H1 (cell line): Measurements from ENCODE around the gene NEDD8. TPM values are rescaled to one million over a fixed set of nuclear protein-coding genes. Genes with fewer than 3 reads are reported as not detected.

Experiments
- CTCF ChIA-PET: fragments of 300-600 bp; sonication (Branson Sonifier 250); formaldehyde crosslinking; loops from one replicate; lab custom pipeline; 2021; ENCODE audit not compliant: partially characterized antibody; lab: Charles Lee
- POLR2A ChIA-PET: fragments of 300-600 bp; sonication (Branson Sonifier 250); formaldehyde crosslinking; loops from one replicate; lab custom pipeline; 2021; ENCODE audit warnings: inconsistent platforms; ENCODE audit not compliant: partially characterized antibody; lab: Charles Lee
- DNase-seq, 2 experiments: peaks; one replicate each; pipeline versions ENCODE4 v3.0.0 to v3.0.0-alpha.2; 2010 to 2022; ENCODE audit warnings: low spot score in 2 of 2, low read depth in 1 of 2, mixed read lengths in 1 of 2
- FAIRE-seq: peaks from 2 replicates; lab custom pipeline; 2011; peaks lifted over from hg19 to GRCh38; lab: Jason Lieb, UNC
- H2AFZ ChIP-seq: 2 replicates; pipeline ENCODE4 v1.8.1; 2012; ENCODE audit warnings: low read length, inconsistent platforms
- H2AK5ac ChIP-seq: 2 replicates; pipeline ENCODE4 v1.6.1; 2013; ENCODE audit warnings: low read depth, low read length
- H2BK120ac ChIP-seq: replicated peaks from 2 replicates; pipeline ENCODE3; 2013; ENCODE audit warnings: low read depth, low read length, inconsistent platforms
- H2BK12ac ChIP-seq: 2 replicates; pipeline ENCODE4 v1.6.1; 2013; ENCODE audit warnings: low read depth, low read length
- H2BK15ac ChIP-seq: 2 replicates; pipeline ENCODE4 v1.6.1; 2013; ENCODE audit warnings: low read length
- H2BK20ac ChIP-seq: 2 replicates; pipeline ENCODE4 v1.6.1; 2013; ENCODE audit warnings: low read length
- H2BK5ac ChIP-seq: 2 replicates; pipeline ENCODE4 v1.6.1; 2013; ENCODE audit warnings: low read depth, low read length
- H3K14ac ChIP-seq: 2 replicates; pipeline ENCODE4 v1.6.1; 2013; ENCODE audit warnings: inconsistent platforms; ENCODE audit not compliant: insufficient read length
- H3K18ac ChIP-seq: 2 replicates; pipeline ENCODE4 v1.6.1; 2013; ENCODE audit warnings: low read length; ENCODE audit errors: extremely low read depth
- H3K23ac ChIP-seq: 2 replicates; pipeline ENCODE4 v1.6.1; 2013; ENCODE audit warnings: inconsistent platforms; ENCODE audit not compliant: insufficient read length
- H3K23me2 ChIP-seq: 2 replicates; pipeline ENCODE4 v1.6.1; 2013; ENCODE audit warnings: low read depth, low read length
- H3K27ac ChIP-seq: 2 replicates; pipeline ENCODE4 v1.6.1; 2011; ENCODE audit warnings: low read depth, low read length, inconsistent platforms
- H3K27me3 ChIP-seq, 4 experiments: replicated peaks in 1 of 4; 1 replicate in 1 of 4; 2 replicates in 3 of 4; pipeline versions ENCODE4 v1.6.1 to v1.8.1; 2011 to 2013; ENCODE audit warnings: low read length in 3 of 4, mild to moderate bottlenecking in 3 of 4, inconsistent platforms in 2 of 4, mixed read lengths in 2 of 4, moderate library complexity in 1 of 4; ENCODE audit not compliant: control insufficient read depth in 3 of 4, insufficient read depth in 3 of 4; ENCODE audit errors: extremely low read depth in 1 of 4
- H3K36me3 ChIP-seq, 4 experiments: 2 replicates each; pipeline versions ENCODE4 v1.6.1 to v1.8.1; 2011 to 2013; ENCODE audit warnings: mild to moderate bottlenecking in 4 of 4, low read length in 3 of 4, moderate library complexity in 2 of 4, control low read depth in 1 of 4, inconsistent platforms in 1 of 4; ENCODE audit not compliant: insufficient read depth in 4 of 4, control insufficient read depth in 2 of 4
- H3K4ac ChIP-seq: replicated peaks from 2 replicates; pipeline ENCODE3; 2013; ENCODE audit warnings: low read length, low read depth, mixed read lengths, inconsistent platforms; ENCODE audit not compliant: insufficient read length
- H3K4me1 ChIP-seq, 4 experiments: replicated peaks in 1 of 4; 1 replicate in 1 of 4; 2 replicates in 3 of 4; pipeline versions ENCODE4 v1.6.1 to v1.8.1; 2011 to 2013; ENCODE audit warnings: low read length in 3 of 4, inconsistent platforms in 2 of 4, mixed read lengths in 1 of 4; ENCODE audit not compliant: insufficient read depth in 4 of 4, control insufficient read depth in 3 of 4
- H3K4me2 ChIP-seq, 2 experiments: 2 replicates each; pipeline versions ENCODE4 v1.6.1 to v1.8.1; 2011 to 2013; ENCODE audit warnings: low read depth in 2 of 2, low read length in 2 of 2, control low read depth in 1 of 2, inconsistent platforms in 1 of 2, mild to moderate bottlenecking in 1 of 2; ENCODE audit not compliant: insufficient read depth in 1 of 2
- H3K4me3 ChIP-seq, 4 experiments: fragments of 200-600, 300-600 bp in 1 of 4; sonication (generic), shearing (Covaris generic), sonication (Bioruptor Twin) in 1 of 4; 2 replicates each; pipeline versions ENCODE4 v1.5.1 to v1.8.1; 2011 to 2016; ENCODE audit warnings: low read length in 4 of 4, low read depth in 3 of 4, control low read depth in 2 of 4, inconsistent platforms in 2 of 4, mild to moderate bottlenecking in 2 of 4, mixed read lengths in 1 of 4, moderate library complexity in 1 of 4; ENCODE audit not compliant: insufficient read depth in 2 of 4; ENCODE audit errors: extremely low read depth in 1 of 4
- H3K56ac ChIP-seq: replicated peaks from 2 replicates; pipeline ENCODE3; 2013; ENCODE audit warnings: low read depth, mild to moderate bottlenecking, mixed read lengths, low read length, inconsistent platforms; ENCODE audit not compliant: insufficient read length
- H3K79me1 ChIP-seq: 2 replicates; pipeline ENCODE4 v1.6.1; 2013; ENCODE audit warnings: low read depth, low read length, control low read depth
- H3K79me2 ChIP-seq, 2 experiments: 2 replicates each; pipeline versions ENCODE4 v1.6.1 to v1.8.1; 2012 to 2013; ENCODE audit warnings: low read length in 2 of 2, mild to moderate bottlenecking in 2 of 2, inconsistent platforms in 1 of 2; ENCODE audit not compliant: insufficient read depth in 2 of 2, control insufficient read depth in 1 of 2
- H3K9ac ChIP-seq, 4 experiments: replicated peaks in 1 of 4; 1 replicate in 1 of 4; 2 replicates in 3 of 4; pipeline versions ENCODE4 v1.6.1 to v1.8.1; 2011 to 2013; ENCODE audit warnings: low read depth in 3 of 4, low read length in 3 of 4, control low read depth in 2 of 4, mild to moderate bottlenecking in 2 of 4, moderate library complexity in 2 of 4, inconsistent platforms in 1 of 4; ENCODE audit errors: extremely low read depth in 1 of 4
- H3K9me3 ChIP-seq, 2 experiments: 2 replicates each; pipeline versions ENCODE4 v1.6.1 to v1.8.1; 2012 to 2013; ENCODE audit warnings: mild to moderate bottlenecking in 2 of 2, moderate library complexity in 2 of 2, control low read depth in 1 of 2, inconsistent platforms in 1 of 2, low read depth in 1 of 2, low read length in 1 of 2, mixed read lengths in 1 of 2; ENCODE audit not compliant: insufficient read depth in 2 of 2
- H4K20me1 ChIP-seq, 2 experiments: replicated peaks in 1 of 2; 2 replicates each; pipeline versions ENCODE3 to v1.8.1; 2011 to 2013; ENCODE audit warnings: inconsistent platforms in 2 of 2, low read length in 2 of 2, mild to moderate bottlenecking in 1 of 2; ENCODE audit not compliant: insufficient read depth in 2 of 2, control insufficient read depth in 1 of 2
- H4K5ac ChIP-seq: 2 replicates; pipeline ENCODE4 v1.6.1; 2013; ENCODE audit warnings: low read length, low read depth, mixed read lengths, inconsistent platforms; ENCODE audit not compliant: insufficient read length
- H4K8ac ChIP-seq: 2 replicates; pipeline ENCODE4 v1.8.0; 2013; ENCODE audit warnings: mild to moderate bottlenecking, moderate library complexity, low read length, inconsistent platforms; ENCODE audit not compliant: insufficient read depth; ENCODE audit errors: extremely low read depth
- H4K91ac ChIP-seq: replicated peaks from 2 replicates; pipeline ENCODE3; 2013; ENCODE audit warnings: low read length, mixed read lengths, inconsistent platforms; ENCODE audit not compliant: insufficient read length
- CBX8 ChIP-seq: fragments of 300-800, 300-1000 bp; sonication (generic); IDR thresholded peaks from 2 replicates; pipeline ENCODE4 v1.7.1; 2016; ENCODE audit warnings: low read depth, low read length, borderline replicate concordance
- CREB1 ChIP-seq: IDR thresholded peaks from 2 replicates; pipeline ENCODE4 v1.6.1; 2012; ENCODE audit warnings: inconsistent platforms
- CTBP2 ChIP-seq: IDR thresholded peaks from 2 replicates; pipeline ENCODE4 v1.7.0; 2011; ENCODE audit warnings: borderline replicate concordance, mild to moderate bottlenecking, moderate library complexity, mixed read lengths, low read length; ENCODE audit not compliant: insufficient read depth, insufficient read length
- EZH2 ChIP-seq: fragments of 200-600 bp; sonication (generic); IDR thresholded peaks from 2 replicates; pipeline ENCODE4 v1.7.1; 2012; ENCODE audit warnings: low read depth, mild to moderate bottlenecking, moderate library complexity, low read length, inconsistent platforms; ENCODE audit not compliant: severe bottlenecking
- KDM1A ChIP-seq: fragments of 200-600, 300-600 bp; sonication (generic); IDR thresholded peaks from 2 replicates; pipeline ENCODE4 v1.7.1; 2016; ENCODE audit warnings: mild to moderate bottlenecking, low read length, borderline replicate concordance
- NANOG ChIP-seq: IDR thresholded peaks from 2 replicates; pipeline ENCODE4 v1.6.1; 2011; ENCODE audit warnings: low read length, low read depth, mild to moderate bottlenecking, inconsistent platforms; ENCODE audit not compliant: insufficient read depth, poor library complexity, severe bottlenecking
- NRF1 ChIP-seq: IDR thresholded peaks from 2 replicates; pipeline ENCODE4 v1.6.1; 2011; ENCODE audit warnings: mild to moderate bottlenecking, low read depth, low read length, improper control_type of control experiment
- SIN3A ChIP-seq, 2 experiments: IDR thresholded peaks in 1 of 2; conservative IDR thresholded peaks in 1 of 2; 2 replicates each; pipeline ENCODE4 v1.6.1; 2011 to 2012; ENCODE audit warnings: low read length in 2 of 2, improper control_type of control experiment in 1 of 2, low read depth in 1 of 2, mild to moderate bottlenecking in 1 of 2
- TBP ChIP-seq: IDR thresholded peaks from 2 replicates; pipeline ENCODE4 v1.6.1; 2011; ENCODE audit warnings: low read depth, low read length, improper control_type of control experiment
- WGBS, 2 experiments: shearing (Covaris generic) in 1 of 2; methylation state at CpG; one replicate each; pipeline versions ENCODE4 v1.1.6 to v1.1.7; 2013 to 2015; ENCODE audit warnings: low lambda C conversion rate in 2 of 2, mixed read lengths in 2 of 2, inconsistent platforms in 1 of 2, low coverage in 1 of 2, missing lambda C conversion rate in 1 of 2; ENCODE audit not compliant: insufficient replicate concordance in 2 of 2, insufficient coverage in 1 of 2, insufficient read length in 1 of 2; ENCODE audit errors: extremely low coverage in 1 of 2, missing lambda C conversion rate in 1 of 2; 5-methylcytosine and 5-hydroxymethylcytosine counted together
- polyA plus RNA-seq, 7 experiments: library from polyadenylated mRNA; depleted of rRNA in 3 of 7; stranded (reverse) in 5 of 7; unstranded in 2 of 7; fragments of >200 nt in 5 of 7; fragments of 200-250 nt in 2 of 7; gene quantifications; 1 replicate in 5 of 7; 2 replicates in 1 of 7; 4 replicates in 1 of 7; pipeline versions ENCODE4 v1.2.1 to v1.2.3, GENCODE V29; 2011 to 2013; ENCODE audit warnings: missing spikeins in 2 of 7, mixed read lengths in 2 of 7
- total RNA-seq: library from RNA; stranded (reverse); fragmentation: NEBNext Ultra II Directional; extraction: Animal tissue kit (Norgen Biotek cat#: 25700); gene quantifications from 2 replicates; pipeline ENCODE4 v1.2.1, GENCODE V29; 2021
- TF ChIP-seq, protein P1 (sequence below): IDR thresholded peaks from 2 replicates; pipeline ENCODE4 v1.6.1; 2012; ENCODE audit warnings: low read length, inconsistent platforms

Gene NEDD8
- total and polyA plus RNA-seq, 2 of the 8 experiments (the other 6 are each of a cell fraction or from before 2014, with no cell fraction given), result 253 to 317 TPM

DNA sequence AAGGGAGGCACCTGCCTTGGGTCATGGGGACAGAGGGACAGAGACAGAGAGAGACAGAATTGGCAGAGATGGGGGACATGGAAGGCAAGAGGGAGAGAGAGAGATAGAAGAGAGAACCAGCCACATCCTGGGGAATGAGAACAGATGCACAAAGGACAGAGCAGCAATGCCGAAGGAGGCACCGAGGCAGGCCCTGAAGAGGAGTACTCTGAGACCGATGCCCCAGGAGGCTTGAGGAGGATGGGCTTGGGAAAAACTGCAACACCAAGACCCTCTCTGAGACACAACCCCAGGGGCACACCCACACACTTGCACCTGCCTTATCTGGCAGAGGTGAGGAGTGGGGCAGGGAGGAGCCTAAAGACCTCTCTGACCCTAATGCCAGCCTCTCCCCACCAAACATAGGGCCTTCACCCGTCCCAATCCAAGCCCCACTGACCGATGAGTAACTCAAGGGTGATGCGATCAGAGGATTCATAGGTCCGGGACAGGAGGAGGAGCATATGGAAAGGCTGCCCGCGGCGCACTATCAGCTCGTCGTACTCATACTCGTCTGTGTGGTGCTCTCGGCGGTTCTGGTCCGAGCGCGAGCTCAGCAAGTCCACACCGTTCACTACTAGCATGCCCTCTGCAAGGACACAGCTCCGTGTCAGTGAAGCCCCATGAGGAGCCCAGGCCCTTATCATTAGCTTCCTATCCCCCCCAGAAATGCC is 29.2 kb upstream of the NEDD8 start:
- no peak for FAIRE-seq
- WGBS, 2 experiments, result 84% methylated on average over 20 of the region's 20 CpGs; no CpG with 5 or more reads in 1 of the 2 experiments
- POLR2A ChIA-PET, result interaction anchor here (0.8 to 3.9 kb wide), 10 partner anchors 10 to 66 kb away, joined by 3 to 14 read pairs (median 4); partner anchors contain the start of genes RABGGTA, TINF2 and TM9SF1
- no peak for TF ChIP-seq NRF1
- no peak for TF ChIP-seq SIN3A (conservative IDR thresholded peaks at IDR 0.05 in 1 of 2, IDR thresholded peaks at IDR 0.05 in 1 of 2; ENCODE audit: low read depth in 1 of 2, low read length in 2 of 2)
- no peak for TF ChIP-seq TBP
- TF ChIP-seq CBX8, result no peak
- TF ChIP-seq CREB1, result no peak
- TF ChIP-seq EZH2, result no peak
- no peak for TF ChIP-seq CTBP2
- TF ChIP-seq, protein P1, sequence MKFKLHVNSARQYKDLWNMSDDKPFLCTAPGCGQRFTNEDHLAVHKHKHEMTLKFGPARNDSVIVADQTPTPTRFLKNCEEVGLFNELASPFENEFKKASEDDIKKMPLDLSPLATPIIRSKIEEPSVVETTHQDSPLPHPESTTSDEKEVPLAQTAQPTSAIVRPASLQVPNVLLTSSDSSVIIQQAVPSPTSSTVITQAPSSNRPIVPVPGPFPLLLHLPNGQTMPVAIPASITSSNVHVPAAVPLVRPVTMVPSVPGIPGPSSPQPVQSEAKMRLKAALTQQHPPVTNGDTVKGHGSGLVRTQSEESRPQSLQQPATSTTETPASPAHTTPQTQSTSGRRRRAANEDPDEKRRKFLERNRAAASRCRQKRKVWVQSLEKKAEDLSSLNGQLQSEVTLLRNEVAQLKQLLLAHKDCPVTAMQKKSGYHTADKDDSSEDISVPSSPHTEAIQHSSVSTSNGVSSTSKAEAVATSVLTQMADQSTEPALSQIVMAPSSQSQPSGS, result no peak
- no peak for TF ChIP-seq KDM1A
- TF ChIP-seq NANOG, result no peak

More for the DNA sequence above, 29.2 kb upstream of the NEDD8 start:
- H3K79me2 ChIP-seq, result no peaks in the 10 kb centered on the region
- no peak overlapping the region for H3K4ac ChIP-seq
- DNase-seq, result no peak
- H3K36me3 ChIP-seq, result no peaks in the 10 kb centered on the region; a peak in 1 of 8 replicates
- no peaks in the 10 kb centered on the region; a peak in 1 of 7 replicates for H3K27me3 ChIP-seq
- H3K23me2 ChIP-seq, result no peaks in the 10 kb centered on the region
- H2BK5ac ChIP-seq, result no peak overlapping the region; the same call in 1 of the 2 replicates
- H2BK20ac ChIP-seq, result no peak overlapping the region
- H2BK12ac ChIP-seq, result no peak overlapping the region
- no peak overlapping the region for H2BK120ac ChIP-seq
- no peak overlapping the region for H3K4me3 ChIP-seq
- no peak overlapping the region for H3K18ac ChIP-seq
- H3K9ac ChIP-seq, result no peak overlapping the region; a peak in 1 of 7 replicates
- H2AK5ac ChIP-seq, result no peak overlapping the region
- H3K4me2 ChIP-seq, result no peak overlapping the region
- H3K4me1 ChIP-seq, result peaks cover 0 to 2% (median 0%) of the 10 kb centered on the region in 4 experiments; a peak in 1 of 7 replicates
- no peak overlapping the region for H4K8ac ChIP-seq
- no peaks in the 10 kb centered on the region for H3K79me1 ChIP-seq
- no peaks in the 10 kb centered on the region for H3K9me3 ChIP-seq
- H2AFZ ChIP-seq, result no peak overlapping the region
- CTCF ChIA-PET, result interaction anchor here (0.6 to 6.2 kb wide), 15 partner anchors 8 to 1285 kb away, joined by 3 to 30 read pairs (median 5); partner anchors contain the start of genes CIDEB, RABGGTA and TINF2
- H2BK15ac ChIP-seq, result no peak overlapping the region
- H3K14ac ChIP-seq, result no peak overlapping the region
- H4K20me1 ChIP-seq, result peaks cover 0 to 2% of the 10 kb centered on the region in 2 experiments
- no peak overlapping the region for H4K91ac ChIP-seq
- H3K56ac ChIP-seq, result no peak overlapping the region
- no peak overlapping the region for H3K23ac ChIP-seq
- no peak overlapping the region for H4K5ac ChIP-seq
- H3K27ac ChIP-seq, result no peak overlapping the region
